GM12878 (cell line): Measurements from ENCODE around the gene CFAP99. TPM values are rescaled to one million over a fixed set of nuclear protein-coding genes. Genes with fewer than 3 reads are reported as not detected.

Source experiments
- BHLHE40 ChIP-seq, 2 experiments: fragments of 450-650 bp in 1 of 2; IDR thresholded peaks; 2 replicates each; pipeline ENCODE4 v1.6.1; 2011 to 2017; ENCODE audit warnings: low read depth in 2 of 2, borderline replicate concordance in 1 of 2, improper control_type of control experiment in 1 of 2, low read length in 1 of 2, mild to moderate bottlenecking in 1 of 2
- CREM ChIP-seq: IDR thresholded peaks from 2 replicates; pipeline ENCODE4 v1.6.1; 2014; ENCODE audit warnings: antibody characterized with exemption, low read depth
- GABPA ChIP-seq: IDR thresholded peaks from 2 replicates; pipeline ENCODE4 v1.6.1; 2014; ENCODE audit warnings: antibody characterized with exemption, low read depth, mild to moderate bottlenecking, inconsistent platforms
- NFYA ChIP-seq: IDR thresholded peaks from 2 replicates; pipeline ENCODE4 v1.6.1; 2011; ENCODE audit warnings: low read depth, mild to moderate bottlenecking, low read length, improper control_type of control experiment, borderline replicate concordance
- NRF1 ChIP-seq: conservative IDR thresholded peaks from 2 replicates; pipeline ENCODE4 v1.6.1; 2011; ENCODE audit warnings: mild to moderate bottlenecking, low read depth, low read length, improper control_type of control experiment
- POLR2A ChIP-seq: IDR thresholded peaks from 2 replicates; pipeline ENCODE4 v1.6.1; 2011; ENCODE audit warnings: low read depth, mild to moderate bottlenecking, low read length
- POLR2AphosphoS5 ChIP-seq: IDR thresholded peaks from 2 replicates; pipeline ENCODE4 v1.6.1; 2011; ENCODE audit warnings: mild to moderate bottlenecking, low read length, inconsistent platforms
- POU2F2 ChIP-seq: IDR thresholded peaks from 3 replicates; pipeline ENCODE4 v1.6.1; 2011; ENCODE audit warnings: low read depth, mild to moderate bottlenecking, low read length, borderline replicate concordance
- RAD21 ChIP-seq: IDR thresholded peaks from 2 replicates; pipeline ENCODE4 v1.6.1; 2011; ENCODE audit warnings: mild to moderate bottlenecking, low read depth, low read length, moderate library complexity; ENCODE audit not compliant: insufficient read depth
- RELA ChIP-seq: fragments of 450-650 bp; IDR thresholded peaks from 2 replicates; pipeline ENCODE4 v1.8.0; 2014; ENCODE audit warnings: borderline replicate concordance; ENCODE audit not compliant: partially characterized antibody
- RUNX3 ChIP-seq: IDR thresholded peaks from 2 replicates; pipeline ENCODE4 v1.6.1; 2012; ENCODE audit warnings: low read length, inconsistent platforms
- SMAD1 ChIP-seq: fragments of 450-650 bp; IDR thresholded peaks from 2 replicates; pipeline ENCODE4 v1.6.1; 2018; ENCODE audit warnings: mild to moderate bottlenecking, low read depth; ENCODE audit not compliant: partially characterized antibody
- SPI1 ChIP-seq: IDR thresholded peaks from 2 replicates; pipeline ENCODE4 v1.6.1; 2011; ENCODE audit warnings: low read depth, mild to moderate bottlenecking, low read length, moderate library complexity, borderline replicate concordance; ENCODE audit not compliant: insufficient read depth
- TAF1 ChIP-seq: IDR thresholded peaks from 2 replicates; pipeline ENCODE4 v1.6.1; 2011; ENCODE audit warnings: mild to moderate bottlenecking, low read depth, low read length, borderline replicate concordance
- TCF3 ChIP-seq: IDR thresholded peaks from 2 replicates; pipeline ENCODE4 v1.6.1; 2012; ENCODE audit warnings: low read depth, mild to moderate bottlenecking, low read length, borderline replicate concordance; ENCODE audit not compliant: insufficient read depth
- polyA plus RNA-seq, 11 experiments: library from polyadenylated mRNA; depleted of rRNA in 4 of 11; unstranded in 6 of 11; stranded (reverse) in 5 of 11; fragments of >200 nt; fragmentation: Nextera tagmentation in 4 of 11; fragmentation: Illumina TruSeq in 1 of 11; extraction: Ambion mirVana in 4 of 11; extraction: Trizol in 1 of 11; gene quantifications; 1 replicate in 1 of 11; 2 replicates in 10 of 11; pipeline versions ENCODE4 v1.2.1 to v1.2.3, GENCODE V29; 2011 to 2016; ENCODE audit warnings: inconsistent platforms in 2 of 11, missing spikeins in 2 of 11, low read depth in 1 of 11
- total RNA-seq, 4 experiments: library from RNA; depleted of rRNA in 3 of 4; stranded (reverse); fragments of >200 nt in 3 of 4; fragmentation: Illumina TruSeq in 1 of 4; extraction: Trizol in 1 of 4; gene quantifications; 2 replicates each; pipeline versions ENCODE4 v1.2.1 to v1.2.3, GENCODE V29; 2013 to 2021
- TF ChIP-seq, protein P1 (sequence below): fragments of 450-650 bp; formaldehyde crosslinking; IDR thresholded peaks from 2 replicates; pipeline ENCODE4 v1.4.0; 2020; ENCODE audit warnings: mild to moderate bottlenecking, moderate library complexity
- TF ChIP-seq, protein P2 (sequence below): IDR thresholded peaks from 2 replicates; pipeline ENCODE4 v1.6.1; 2011; ENCODE audit warnings: low read depth, low read length, improper control_type of control experiment, borderline replicate concordance
- TF ChIP-seq, protein P3 (sequence below): IDR thresholded peaks from 2 replicates; pipeline ENCODE4 v1.6.1; 2012; ENCODE audit warnings: low read depth, low read length, improper control_type of control experiment
- TF ChIP-seq, protein P4 (sequence below): fragments of 450-650 bp; formaldehyde crosslinking; IDR thresholded peaks from 2 replicates; pipeline ENCODE4 v1.5.0; 2022; ENCODE audit warnings: mild to moderate bottlenecking, missing genetic modification characterization
- TF ChIP-seq, protein P5 (sequence below): fragments of 450-650 bp; IDR thresholded peaks from 2 replicates; pipeline ENCODE4 v1.6.1; 2016; ENCODE audit warnings: mild to moderate bottlenecking

The CFAP99 gene
- total and polyA plus RNA-seq, 10 of the 15 experiments (the other 5 are each of a cell fraction or from before 2014, with no cell fraction given) = not detected

DNA sequence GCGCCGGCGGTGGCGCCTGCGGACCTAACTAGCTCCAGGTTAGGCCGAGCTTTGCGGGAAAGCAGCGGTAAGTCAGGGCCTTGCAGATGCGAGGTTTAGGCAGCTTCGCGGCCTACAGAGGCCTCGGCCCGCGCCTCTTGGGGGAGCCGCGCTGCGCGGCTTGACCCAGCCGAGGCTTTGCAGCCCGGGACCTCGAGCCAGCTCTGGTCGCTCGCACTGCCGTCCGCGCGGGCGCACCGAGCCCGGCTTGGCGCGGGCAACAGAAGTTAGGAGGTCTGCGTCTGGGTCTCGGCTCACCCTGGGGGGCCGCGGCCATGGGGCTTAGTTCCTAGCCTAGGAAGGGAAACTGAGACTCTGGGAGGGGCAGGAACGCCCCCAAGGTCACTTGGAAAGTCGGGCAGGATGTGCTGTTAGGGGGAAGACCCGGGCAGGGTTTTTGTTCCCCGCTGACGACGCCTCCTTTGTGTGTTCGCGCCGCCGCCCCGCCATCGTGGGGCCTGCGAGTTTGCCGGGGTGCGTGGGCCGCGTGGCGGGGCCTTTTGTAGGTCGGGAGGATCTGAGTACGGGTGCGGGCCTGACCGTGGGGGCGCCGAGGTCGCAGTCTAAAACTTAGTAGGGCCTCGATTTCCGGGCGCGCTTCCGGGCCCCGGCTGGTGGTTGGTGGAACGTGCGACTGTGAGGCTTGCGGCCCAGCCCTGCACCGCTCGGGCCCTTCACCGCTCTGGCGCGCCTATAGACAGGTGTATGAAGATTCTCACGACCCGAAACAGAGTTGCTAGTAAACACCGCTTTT is 50.6 kb downstream of the CFAP99 start (continued):
- TF ChIP-seq, protein P1, sequence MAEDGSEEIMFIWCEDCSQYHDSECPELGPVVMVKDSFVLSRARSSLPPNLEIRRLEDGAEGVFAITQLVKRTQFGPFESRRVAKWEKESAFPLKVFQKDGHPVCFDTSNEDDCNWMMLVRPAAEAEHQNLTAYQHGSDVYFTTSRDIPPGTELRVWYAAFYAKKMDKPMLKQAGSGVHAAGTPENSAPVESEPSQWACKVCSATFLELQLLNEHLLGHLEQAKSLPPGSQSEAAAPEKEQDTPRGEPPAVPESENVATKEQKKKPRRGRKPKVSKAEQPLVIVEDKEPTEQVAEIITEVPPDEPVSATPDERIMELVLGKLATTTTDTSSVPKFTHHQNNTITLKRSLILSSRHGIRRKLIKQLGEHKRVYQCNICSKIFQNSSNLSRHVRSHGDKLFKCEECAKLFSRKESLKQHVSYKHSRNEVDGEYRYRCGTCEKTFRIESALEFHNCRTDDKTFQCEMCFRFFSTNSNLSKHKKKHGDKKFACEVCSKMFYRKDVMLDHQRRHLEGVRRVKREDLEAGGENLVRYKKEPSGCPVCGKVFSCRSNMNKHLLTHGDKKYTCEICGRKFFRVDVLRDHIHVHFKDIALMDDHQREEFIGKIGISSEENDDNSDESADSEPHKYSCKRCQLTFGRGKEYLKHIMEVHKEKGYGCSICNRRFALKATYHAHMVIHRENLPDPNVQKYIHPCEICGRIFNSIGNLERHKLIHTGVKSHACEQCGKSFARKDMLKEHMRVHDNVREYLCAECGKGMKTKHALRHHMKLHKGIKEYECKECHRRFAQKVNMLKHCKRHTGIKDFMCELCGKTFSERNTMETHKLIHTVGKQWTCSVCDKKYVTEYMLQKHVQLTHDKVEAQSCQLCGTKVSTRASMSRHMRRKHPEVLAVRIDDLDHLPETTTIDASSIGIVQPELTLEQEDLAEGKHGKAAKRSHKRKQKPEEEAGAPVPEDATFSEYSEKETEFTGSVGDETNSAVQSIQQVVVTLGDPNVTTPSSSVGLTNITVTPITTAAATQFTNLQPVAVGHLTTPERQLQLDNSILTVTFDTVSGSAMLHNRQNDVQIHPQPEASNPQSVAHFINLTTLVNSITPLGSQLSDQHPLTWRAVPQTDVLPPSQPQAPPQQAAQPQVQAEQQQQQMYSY = no peak
- peak; percentile 56 for TF ChIP-seq RUNX3
- peak; percentile 67; the same call in 1 of the 2 replicates for TF ChIP-seq GABPA
- no peak; the same call in 1 of the 2 replicates for TF ChIP-seq POLR2AphosphoS5
- TF ChIP-seq BHLHE40 (IDR thresholded peaks at IDR 0.05; ENCODE audit: borderline replicate concordance in 1 of 2, low read depth in 2 of 2, low read length in 1 of 2) = peak; percentile 89 to 92; a peak in 3 of 4 replicates
- no peak for TF ChIP-seq NRF1
- no peak for TF ChIP-seq RAD21
- TF ChIP-seq, protein P2, sequence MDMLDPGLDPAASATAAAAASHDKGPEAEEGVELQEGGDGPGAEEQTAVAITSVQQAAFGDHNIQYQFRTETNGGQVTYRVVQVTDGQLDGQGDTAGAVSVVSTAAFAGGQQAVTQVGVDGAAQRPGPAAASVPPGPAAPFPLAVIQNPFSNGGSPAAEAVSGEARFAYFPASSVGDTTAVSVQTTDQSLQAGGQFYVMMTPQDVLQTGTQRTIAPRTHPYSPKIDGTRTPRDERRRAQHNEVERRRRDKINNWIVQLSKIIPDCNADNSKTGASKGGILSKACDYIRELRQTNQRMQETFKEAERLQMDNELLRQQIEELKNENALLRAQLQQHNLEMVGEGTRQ = no peak
- TF ChIP-seq, protein P3, sequence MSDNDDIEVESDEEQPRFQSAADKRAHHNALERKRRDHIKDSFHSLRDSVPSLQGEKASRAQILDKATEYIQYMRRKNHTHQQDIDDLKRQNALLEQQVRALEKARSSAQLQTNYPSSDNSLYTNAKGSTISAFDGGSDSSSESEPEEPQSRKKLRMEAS = peak; percentile 80; the same call in 1 of the 2 replicates
- no peak for TF ChIP-seq NFYA
- TF ChIP-seq, protein P4, sequence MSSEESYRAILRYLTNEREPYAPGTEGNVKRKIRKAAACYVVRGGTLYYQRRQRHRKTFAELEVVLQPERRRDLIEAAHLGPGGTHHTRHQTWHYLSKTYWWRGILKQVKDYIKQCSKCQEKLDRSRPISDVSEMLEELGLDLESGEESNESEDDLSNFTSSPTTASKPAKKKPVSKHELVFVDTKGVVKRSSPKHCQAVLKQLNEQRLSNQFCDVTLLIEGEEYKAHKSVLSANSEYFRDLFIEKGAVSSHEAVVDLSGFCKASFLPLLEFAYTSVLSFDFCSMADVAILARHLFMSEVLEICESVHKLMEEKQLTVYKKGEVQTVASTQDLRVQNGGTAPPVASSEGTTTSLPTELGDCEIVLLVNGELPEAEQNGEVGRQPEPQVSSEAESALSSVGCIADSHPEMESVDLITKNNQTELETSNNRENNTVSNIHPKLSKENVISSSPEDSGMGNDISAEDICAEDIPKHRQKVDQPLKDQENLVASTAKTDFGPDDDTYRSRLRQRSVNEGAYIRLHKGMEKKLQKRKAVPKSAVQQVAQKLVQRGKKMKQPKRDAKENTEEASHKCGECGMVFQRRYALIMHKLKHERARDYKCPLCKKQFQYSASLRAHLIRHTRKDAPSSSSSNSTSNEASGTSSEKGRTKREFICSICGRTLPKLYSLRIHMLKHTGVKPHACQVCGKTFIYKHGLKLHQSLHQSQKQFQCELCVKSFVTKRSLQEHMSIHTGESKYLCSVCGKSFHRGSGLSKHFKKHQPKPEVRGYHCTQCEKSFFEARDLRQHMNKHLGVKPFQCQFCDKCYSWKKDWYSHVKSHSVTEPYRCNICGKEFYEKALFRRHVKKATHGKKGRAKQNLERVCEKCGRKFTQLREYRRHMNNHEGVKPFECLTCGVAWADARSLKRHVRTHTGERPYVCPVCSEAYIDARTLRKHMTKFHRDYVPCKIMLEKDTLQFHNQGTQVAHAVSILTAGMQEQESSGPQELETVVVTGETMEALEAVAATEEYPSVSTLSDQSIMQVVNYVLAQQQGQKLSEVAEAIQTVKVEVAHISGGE = no peak
- 0 out of 2 replicates have a peak, but pooled peaks have one; percentile 28 for TF ChIP-seq TCF3
- TF ChIP-seq POLR2A = no peak; the same call in 1 of the 2 replicates
- 0 out of 2 replicates have a peak, but pooled peaks have one; percentile 8 for TF ChIP-seq TAF1
- TF ChIP-seq POU2F2 = no peak; the same call in 2 of the 3 replicates
- TF ChIP-seq, protein P5, sequence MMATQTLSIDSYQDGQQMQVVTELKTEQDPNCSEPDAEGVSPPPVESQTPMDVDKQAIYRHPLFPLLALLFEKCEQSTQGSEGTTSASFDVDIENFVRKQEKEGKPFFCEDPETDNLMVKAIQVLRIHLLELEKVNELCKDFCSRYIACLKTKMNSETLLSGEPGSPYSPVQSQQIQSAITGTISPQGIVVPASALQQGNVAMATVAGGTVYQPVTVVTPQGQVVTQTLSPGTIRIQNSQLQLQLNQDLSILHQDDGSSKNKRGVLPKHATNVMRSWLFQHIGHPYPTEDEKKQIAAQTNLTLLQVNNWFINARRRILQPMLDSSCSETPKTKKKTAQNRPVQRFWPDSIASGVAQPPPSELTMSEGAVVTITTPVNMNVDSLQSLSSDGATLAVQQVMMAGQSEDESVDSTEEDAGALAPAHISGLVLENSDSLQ = no peak
- no peak; the same call in 1 of the 2 replicates for TF ChIP-seq SPI1
- TF ChIP-seq SMAD1 = peak; percentile 34
- peak; percentile 25 for TF ChIP-seq RELA
- no peak for TF ChIP-seq CREM
